ENCODE measurements around the gene SLC34A1. TPM values are rescaled to one million over a fixed set of nuclear protein-coding genes. Genes with fewer than 3 reads are reported as not detected.

Gene SLC34A1
- total RNA-seq, 3 donors from 2014 or later (not counting 1 experiment from before 2014, with no cell fraction given) = 0.50 to 0.66 (median 0.63) TPM

DNA sequence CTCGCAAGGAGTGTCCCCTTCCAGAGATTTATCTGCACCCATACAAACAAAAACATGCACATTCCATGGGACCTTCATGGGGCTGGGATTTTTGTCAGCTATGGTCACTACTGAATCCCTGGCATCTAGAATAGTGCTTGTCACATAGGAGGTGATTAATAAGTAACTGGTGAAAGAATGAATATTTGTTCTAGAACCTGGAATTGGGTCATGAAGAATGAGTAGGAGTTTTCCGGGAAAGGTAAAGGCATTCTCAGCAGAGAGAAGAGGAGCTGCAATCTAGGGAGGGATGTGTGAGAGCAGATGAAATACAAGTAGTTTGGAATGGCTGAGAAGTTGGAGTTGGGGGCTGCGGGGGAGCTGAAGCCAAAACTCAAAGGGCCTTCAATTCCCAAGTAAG lies 30.0 kb upstream of the SLC34A1 start:
- TF ChIP-seq, protein P1, sequence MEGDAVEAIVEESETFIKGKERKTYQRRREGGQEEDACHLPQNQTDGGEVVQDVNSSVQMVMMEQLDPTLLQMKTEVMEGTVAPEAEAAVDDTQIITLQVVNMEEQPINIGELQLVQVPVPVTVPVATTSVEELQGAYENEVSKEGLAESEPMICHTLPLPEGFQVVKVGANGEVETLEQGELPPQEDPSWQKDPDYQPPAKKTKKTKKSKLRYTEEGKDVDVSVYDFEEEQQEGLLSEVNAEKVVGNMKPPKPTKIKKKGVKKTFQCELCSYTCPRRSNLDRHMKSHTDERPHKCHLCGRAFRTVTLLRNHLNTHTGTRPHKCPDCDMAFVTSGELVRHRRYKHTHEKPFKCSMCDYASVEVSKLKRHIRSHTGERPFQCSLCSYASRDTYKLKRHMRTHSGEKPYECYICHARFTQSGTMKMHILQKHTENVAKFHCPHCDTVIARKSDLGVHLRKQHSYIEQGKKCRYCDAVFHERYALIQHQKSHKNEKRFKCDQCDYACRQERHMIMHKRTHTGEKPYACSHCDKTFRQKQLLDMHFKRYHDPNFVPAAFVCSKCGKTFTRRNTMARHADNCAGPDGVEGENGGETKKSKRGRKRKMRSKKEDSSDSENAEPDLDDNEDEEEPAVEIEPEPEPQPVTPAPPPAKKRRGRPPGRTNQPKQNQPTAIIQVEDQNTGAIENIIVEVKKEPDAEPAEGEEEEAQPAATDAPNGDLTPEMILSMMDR (IDR thresholded peaks at IDR 0.05) = no peak
- Histone ChIP-seq H3K27me3 (ENCODE audit: control insufficient read depth, insufficient read depth, low read length) (no peaks in the 10 kb centered on the region), H3K27ac (ENCODE audit: low read length) (no peak overlapping the region), H3K4me3 (ENCODE audit: low read length) (no peak overlapping the region), H3K36me3 (ENCODE audit: control insufficient read depth, insufficient read depth, low read length) (peaks cover 4% of the 10 kb centered on the region), H3K9me3 (ENCODE audit: control insufficient read depth, insufficient read depth, low read length) (no peaks in the 10 kb centered on the region), H3K4me1 (ENCODE audit: control insufficient read depth, insufficient read depth, low read length) (peaks cover 62% of the 10 kb centered on the region)
- no peaks in the 10 kb centered on the region for H3K27me3 Mint-ChIP-seq (ENCODE audit: low read depth in 2 of 2)
- peak overlapping the region; percentile 7 to 23 for H3K27ac Mint-ChIP-seq
- peaks cover 68 to 73% of the 10 kb centered on the region in 2 donors for H3K4me1 Mint-ChIP-seq
- ATAC-seq (no peak), DNase-seq (no peak)
- no peak overlapping the region for H3K4me3 Mint-ChIP-seq
- intact Hi-C loops (cut with micrococcal nuclease) = no loop called here
- no peaks in the 10 kb centered on the region for H3K36me3 Mint-ChIP-seq
- H3K9me3 Mint-ChIP-seq = no peaks in the 10 kb centered on the region
- WGBS (ENCODE audit: insufficient coverage) = 97% methylated on average over 2 of the region's 3 CpGs

DNA sequence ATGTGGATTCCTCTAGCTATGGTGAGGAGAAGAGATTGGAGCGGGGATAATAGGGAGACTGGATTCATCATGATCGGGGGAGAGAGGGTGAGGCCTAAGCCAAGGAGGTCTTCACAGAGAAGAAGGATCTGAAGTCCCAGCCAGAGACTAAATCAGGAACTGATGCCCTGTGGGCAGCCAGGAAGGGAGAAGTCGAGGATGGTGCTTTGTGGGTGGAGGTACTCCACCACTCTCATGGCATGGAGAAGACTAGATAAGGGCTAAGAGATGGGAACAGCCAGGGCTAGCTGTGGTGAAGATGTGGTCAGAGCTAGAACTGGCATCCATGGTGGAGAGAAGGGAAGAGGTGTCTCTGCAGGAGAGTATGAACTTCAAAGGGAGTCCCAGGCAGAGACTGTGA lies 29.5 kb upstream of the SLC34A1 start:
- 88% methylated on average over 3 of the region's 3 CpGs for WGBS (ENCODE audit: insufficient coverage)
- ATAC-seq (no peak), DNase-seq (no peak)
- Histone ChIP-seq H3K27me3 (ENCODE audit: control insufficient read depth, insufficient read depth, low read length) (no peaks in the 10 kb centered on the region), H3K4me1 (ENCODE audit: control insufficient read depth, insufficient read depth, low read length) (peaks cover 66% of the 10 kb centered on the region), H3K4me3 (ENCODE audit: low read length) (no peak overlapping the region), H3K36me3 (ENCODE audit: control insufficient read depth, insufficient read depth, low read length) (peaks cover 4% of the 10 kb centered on the region), H3K27ac (ENCODE audit: low read length) (no peak overlapping the region), H3K9me3 (ENCODE audit: control insufficient read depth, insufficient read depth, low read length) (no peaks in the 10 kb centered on the region)
- H3K9me3 Mint-ChIP-seq = no peaks in the 10 kb centered on the region
- H3K27ac Mint-ChIP-seq = peak overlapping the region; percentile 7 to 23
- peaks cover 68 to 73% of the 10 kb centered on the region in 2 donors for H3K4me1 Mint-ChIP-seq
- intact Hi-C loops (cut with micrococcal nuclease) = loop anchor here (5.0 kb wide), 2 partner anchors 38 to 42 kb away; partner anchors contain the start of gene MXD3
- no peaks in the 10 kb centered on the region for H3K27me3 Mint-ChIP-seq (ENCODE audit: low read depth in 2 of 2)
- H3K36me3 Mint-ChIP-seq = no peaks in the 10 kb centered on the region
- TF ChIP-seq, protein P1 (IDR thresholded peaks at IDR 0.05) = no peak
- H3K4me3 Mint-ChIP-seq = no peak overlapping the region

DNA sequence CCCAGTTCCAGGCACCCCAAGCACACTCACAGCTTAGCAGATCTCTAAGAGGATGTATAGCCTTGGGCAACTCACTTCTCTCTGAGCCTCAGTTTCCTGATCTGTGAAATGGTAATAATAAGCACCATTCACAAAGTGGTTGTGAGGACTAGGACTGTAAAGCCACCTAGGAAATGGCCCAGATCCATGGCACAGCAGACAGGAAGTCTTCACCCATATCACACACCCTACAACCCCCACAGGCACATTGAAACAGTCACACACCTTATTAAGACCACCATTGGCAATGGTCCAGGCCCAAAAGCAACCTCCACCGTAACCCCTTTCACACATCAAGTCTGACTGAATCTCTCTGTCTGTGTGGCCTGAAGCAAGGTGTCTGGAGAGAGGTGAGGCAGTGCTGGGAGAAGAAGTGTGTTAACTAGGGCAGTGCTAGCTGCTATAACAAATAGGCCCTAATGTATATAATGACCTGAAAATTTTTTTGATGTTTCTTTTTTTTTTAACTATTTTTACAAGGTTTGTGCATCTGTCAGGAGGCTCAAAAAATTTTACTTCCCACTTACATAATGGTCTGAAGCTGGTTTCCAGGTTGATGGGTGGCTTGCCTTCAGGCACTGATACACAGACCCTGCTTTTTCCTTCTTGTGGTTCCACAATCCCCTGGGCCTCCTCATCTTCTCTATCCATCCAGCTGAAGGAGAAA lies 28.9 kb upstream of the SLC34A1 start:
- no CpG with 5 or more reads among the region's 1 CpG for WGBS (ENCODE audit: insufficient coverage)
- Mint-ChIP-seq H3K9me3 (no peaks in the 10 kb centered on the region), H3K36me3 (no peaks in the 10 kb centered on the region), H3K4me1 (peaks cover 67 to 73% of the 10 kb centered on the region in 2 donors), H3K27me3 (ENCODE audit: low read depth in 2 of 2) (no peaks in the 10 kb centered on the region), H3K4me3 (no peak overlapping the region), H3K27ac (peak overlapping the region; percentile 23 to 88)
- DNase-seq = no peak
- Histone ChIP-seq H3K36me3 (ENCODE audit: control insufficient read depth, insufficient read depth, low read length) (peaks cover 4% of the 10 kb centered on the region), H3K4me3 (ENCODE audit: low read length) (no peak overlapping the region), H3K27me3 (ENCODE audit: control insufficient read depth, insufficient read depth, low read length) (no peaks in the 10 kb centered on the region), H3K9me3 (ENCODE audit: control insufficient read depth, insufficient read depth, low read length) (no peaks in the 10 kb centered on the region), H3K27ac (ENCODE audit: low read length) (no peak overlapping the region), H3K4me1 (ENCODE audit: control insufficient read depth, insufficient read depth, low read length) (peaks cover 66% of the 10 kb centered on the region)
- TF ChIP-seq, protein P1 (IDR thresholded peaks at IDR 0.05) = no peak
- no peak for ATAC-seq
- intact Hi-C loops (cut with micrococcal nuclease) = loop anchor here (5.0 kb wide), 2 partner anchors 37 to 43 kb away; partner anchors contain the start of gene MXD3

DNA sequence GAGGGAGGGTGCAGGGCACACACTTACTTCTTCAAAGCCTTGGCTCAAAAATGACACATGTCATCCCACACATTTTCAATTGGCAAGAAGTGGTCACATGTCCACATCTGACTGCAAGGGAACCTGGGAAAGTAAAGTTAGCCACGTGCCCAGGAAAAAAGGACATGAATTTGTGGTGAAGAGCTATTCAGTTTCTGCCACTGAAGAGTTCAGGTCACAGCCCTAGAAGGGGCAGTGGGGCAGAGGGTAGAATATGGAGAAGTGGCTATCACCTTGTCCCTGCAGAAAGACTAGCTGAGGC lies 28.4 kb upstream of the SLC34A1 start:
- Mint-ChIP-seq H3K4me1 (peaks cover 62 to 68% of the 10 kb centered on the region in 2 donors), H3K4me3 (no peak overlapping the region), H3K27ac (peak overlapping the region; percentile 88 to 89), H3K27me3 (ENCODE audit: low read depth in 2 of 2) (no peaks in the 10 kb centered on the region), H3K36me3 (no peaks in the 10 kb centered on the region), H3K9me3 (no peaks in the 10 kb centered on the region)
- Histone ChIP-seq H3K9me3 (ENCODE audit: control insufficient read depth, insufficient read depth, low read length) (no peaks in the 10 kb centered on the region), H3K36me3 (ENCODE audit: control insufficient read depth, insufficient read depth, low read length) (peaks cover 4% of the 10 kb centered on the region), H3K4me3 (ENCODE audit: low read length) (no peak overlapping the region), H3K4me1 (ENCODE audit: control insufficient read depth, insufficient read depth, low read length) (peaks cover 65% of the 10 kb centered on the region), H3K27ac (ENCODE audit: low read length) (no peak overlapping the region), H3K27me3 (ENCODE audit: control insufficient read depth, insufficient read depth, low read length) (no peaks in the 10 kb centered on the region)
- intact Hi-C loops (cut with micrococcal nuclease) = loop anchor here (5.0 kb wide), 2 partner anchors 36 to 44 kb away; partner anchors contain the start of gene MXD3
- DNase-seq (no peak), ATAC-seq (no peak)
- TF ChIP-seq, protein P1 (IDR thresholded peaks at IDR 0.05) = no peak
- 44% methylated on average over 1 of the region's 1 CpG for WGBS (ENCODE audit: insufficient coverage)
